HG03342 (cell line): ENCODE measurements around the gene PPFIA2.

Experiments
- ATAC-seq: cut with Tn5 transposase; IDR thresholded peaks from one replicate; pipeline ENCODE4 v1.9.1; 2021; ENCODE audit warnings: mild to moderate bottlenecking, moderate library complexity; ENCODE audit not compliant: unreplicated experiment

The PPFIA2 gene

GRCh38 chr12:81294325-81295190 is 464.6 kb downstream of the PPFIA2 start:
- ATAC-seq, result peak; percentile 61

DNA sequence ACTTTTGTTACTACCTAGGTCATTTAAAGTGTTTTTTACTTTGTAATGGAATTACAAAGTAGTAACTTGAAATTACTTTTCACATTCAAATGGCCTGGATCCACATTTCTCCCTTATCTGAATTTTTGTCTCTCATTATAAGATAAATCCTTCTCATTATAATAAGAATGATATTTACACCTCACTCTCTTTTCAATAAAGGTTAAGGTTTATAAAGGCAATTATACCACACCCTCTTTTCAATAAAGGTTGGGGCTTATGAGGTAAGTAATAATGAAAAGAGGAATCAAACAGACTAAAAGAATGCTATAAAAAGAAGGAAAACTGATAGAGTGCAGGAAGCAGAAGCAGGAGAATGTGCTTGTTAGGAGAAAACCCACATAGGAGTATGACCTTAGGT is 470.5 kb downstream of the PPFIA2 start:
- no peak for ATAC-seq

DNA sequence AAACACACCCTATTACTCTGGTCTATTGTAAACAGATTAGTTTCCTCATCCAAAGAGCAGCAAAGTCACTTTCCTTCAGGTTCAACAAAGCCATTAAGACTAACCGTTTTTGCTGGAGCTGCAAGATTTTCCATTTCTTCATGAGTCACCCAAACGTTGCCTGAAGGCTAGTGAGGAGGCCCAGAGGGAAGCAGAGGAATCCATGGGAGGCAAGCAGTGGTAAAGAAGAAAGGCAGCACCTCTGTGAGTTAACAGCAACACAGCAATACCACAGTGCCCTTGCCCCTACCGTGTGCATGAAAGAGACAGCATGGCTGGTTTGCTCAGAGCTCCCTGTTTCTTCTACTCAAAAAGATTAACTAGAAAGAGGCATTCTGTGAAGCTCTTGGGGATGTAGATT is 475.0 kb downstream of the PPFIA2 start:
- no peak for ATAC-seq

GRCh38 chr12:81274637-81275529 is 484.3 kb downstream of the PPFIA2 start:
- ATAC-seq, result no peak

DNA sequence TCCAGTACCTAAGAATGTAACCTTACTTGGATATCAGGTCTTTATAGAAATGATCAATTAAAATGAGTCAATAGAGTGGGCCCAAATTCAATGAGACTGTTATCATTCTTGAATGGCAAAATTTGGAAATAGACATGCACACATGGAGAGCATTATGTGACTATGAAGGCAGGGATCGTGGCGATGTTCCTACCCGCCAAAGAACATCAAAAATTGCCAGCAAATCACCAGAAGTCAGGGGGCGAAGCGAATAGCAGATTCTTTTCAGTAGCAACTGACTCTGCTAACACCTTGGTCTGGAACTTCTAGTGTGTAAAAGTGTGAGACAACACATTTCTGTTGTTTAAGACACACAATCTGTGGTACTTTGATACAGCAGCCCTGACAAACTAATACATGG is 488.8 kb downstream of the PPFIA2 start:
- no peak for ATAC-seq

DNA sequence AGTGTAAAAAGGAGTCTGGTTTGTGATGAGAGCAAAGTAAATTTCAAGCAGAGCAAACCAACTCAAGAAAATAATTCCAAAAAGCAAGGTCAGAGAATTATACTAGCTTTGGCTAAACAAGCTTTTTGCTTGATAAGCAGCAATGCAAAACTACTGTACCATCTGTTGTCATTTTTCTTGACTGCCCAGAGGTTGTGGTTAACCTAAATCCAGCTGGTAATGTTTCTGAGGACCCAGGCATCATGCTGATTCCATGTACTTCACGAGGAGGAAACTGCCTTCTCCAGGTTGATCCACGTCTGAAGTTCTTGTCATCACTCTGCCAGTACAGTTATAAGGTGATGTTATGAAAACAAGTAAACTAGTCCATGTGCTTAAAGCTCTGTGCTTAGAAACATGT is 496.1 kb downstream of the PPFIA2 start:
- ATAC-seq, result no peak

- ATAC-seq, result no peak
Measured at GRCh38 chr12:81261508-81262207, 497.5 kb downstream of the PPFIA2 start.

GRCh38 chr12:81259360-81259759 is 499.8 kb downstream of the PPFIA2 start:
- ATAC-seq, result no peak

GRCh38 chr12:81257947-81258551 is 501.1 kb downstream of the PPFIA2 start:
- ATAC-seq, result no peak

GRCh38 chr12:81255947-81256346 is 503.2 kb downstream of the PPFIA2 start:
- ATAC-seq, result no peak

GRCh38 chr12:81255456-81255855 is 503.7 kb downstream of the PPFIA2 start:
- ATAC-seq, result no peak

DNA sequence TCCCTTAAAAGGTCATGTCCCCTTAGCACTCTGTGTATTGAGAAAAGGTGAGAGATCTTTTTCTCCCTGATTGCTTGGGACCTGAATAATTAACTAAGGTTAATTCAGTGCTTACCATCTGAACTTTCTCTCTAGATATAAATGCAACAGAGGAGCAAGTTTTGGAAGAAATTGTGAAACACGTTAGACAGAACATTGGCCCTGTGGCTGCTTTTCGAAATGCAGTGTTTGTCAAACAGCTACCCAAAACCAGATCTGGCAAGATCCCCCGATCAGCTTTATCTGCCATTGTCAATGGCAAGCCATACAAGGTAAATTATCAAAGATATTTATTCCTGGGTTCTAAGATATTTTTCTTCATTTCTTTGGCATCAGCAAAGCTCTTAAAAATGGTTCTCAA is 505.8 kb downstream of the PPFIA2 start:
- ATAC-seq, result no peak

- no peak for ATAC-seq
Measured at GRCh38 chr12:81252228-81252627, 506.9 kb downstream of the PPFIA2 start.

- ATAC-seq, result no peak
Measured at GRCh38 chr12:81249976-81250375, 509.2 kb downstream of the PPFIA2 start.

DNA sequence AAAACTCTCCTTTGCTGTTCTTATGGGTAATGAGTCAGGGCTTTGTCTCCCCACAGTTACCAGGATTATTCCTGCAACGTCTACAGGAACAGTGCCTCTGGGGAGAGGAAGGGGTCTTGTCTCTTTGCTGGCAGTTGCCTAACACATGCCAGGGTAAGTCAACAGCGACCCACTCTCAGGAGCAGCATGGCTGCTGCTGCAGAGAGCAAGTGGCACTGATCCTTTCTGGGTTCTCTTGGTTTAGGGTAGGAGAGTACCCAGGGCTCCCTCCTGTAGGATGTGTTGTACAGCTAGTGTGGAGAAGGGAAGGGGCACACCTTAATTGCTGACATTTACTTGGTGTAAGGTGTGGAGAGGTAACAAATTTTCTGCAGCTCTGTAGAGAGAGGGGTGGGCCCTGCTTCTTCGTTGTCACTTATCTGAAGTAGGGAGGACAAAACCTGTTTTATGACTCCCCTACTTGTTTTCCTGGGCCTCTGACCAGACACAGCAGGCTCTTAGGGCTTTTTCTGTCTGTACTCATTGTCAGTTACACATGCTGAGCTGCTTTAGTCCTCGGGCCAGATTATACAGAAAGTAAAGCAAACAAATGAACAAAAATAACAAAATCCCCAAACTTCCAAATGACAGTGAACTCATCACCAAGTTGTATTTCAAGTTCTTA is 513.1 kb downstream of the PPFIA2 start:
- no peak for ATAC-seq

DNA sequence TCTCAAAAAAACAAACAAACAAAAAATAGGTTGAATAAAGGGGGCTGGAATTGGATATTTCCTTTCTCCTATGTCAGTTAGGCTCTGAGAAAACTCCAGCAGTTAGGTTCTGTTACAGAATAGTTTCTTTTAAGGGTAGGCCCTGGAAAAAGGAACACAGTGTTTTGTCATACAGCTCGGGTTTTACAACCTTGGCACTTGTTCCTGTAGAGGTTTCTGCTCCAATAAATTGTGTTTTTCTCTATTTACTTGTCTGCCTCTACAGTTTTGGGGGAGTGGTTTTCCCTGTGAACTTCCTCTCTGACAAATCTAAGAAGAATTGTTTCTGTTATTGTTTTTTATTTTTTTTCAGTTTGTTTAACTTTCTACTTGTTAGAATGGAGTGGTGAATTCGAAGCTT is 513.7 kb downstream of the PPFIA2 start:
- no peak for ATAC-seq

GRCh38 chr12:81231574-81232368 is 527.4 kb downstream of the PPFIA2 start:
- no peak for ATAC-seq

- no peak for ATAC-seq
Measured at GRCh38 chr12:81229759-81230158, 529.4 kb downstream of the PPFIA2 start.

DNA sequence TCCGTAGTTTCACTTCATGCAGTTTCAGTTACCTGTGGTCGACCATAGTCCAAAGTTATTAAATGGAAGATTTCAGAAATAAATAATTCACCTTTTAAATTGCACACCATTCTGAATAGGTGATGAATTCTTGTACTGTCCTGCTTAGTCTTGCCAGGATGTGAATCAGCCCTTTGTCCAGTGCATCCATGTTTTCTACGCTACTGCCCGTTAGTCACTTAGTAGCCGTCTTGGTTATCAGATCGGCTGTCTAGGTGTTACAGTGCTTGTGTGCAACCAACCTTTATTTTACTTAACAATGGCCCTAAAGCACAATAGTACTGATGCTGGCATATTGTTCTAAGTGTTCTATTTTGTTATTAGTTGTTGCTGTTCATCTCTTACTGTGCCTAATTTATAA is 534.5 kb downstream of the PPFIA2 start:
- ATAC-seq, result no peak
